BJ (cell line): ENCODE measurements around the gene SLIT3. TPM values are rescaled to one million over a fixed set of nuclear protein-coding genes. Genes with fewer than 3 reads are reported as not detected.

Source experiments
- CTCF ChIA-PET: fragments of 350-600 bp; formaldehyde crosslinking; extraction: SDS; loops from one replicate; lab custom pipeline; 2021; ENCODE audit warnings: antibody characterized with exemption, inconsistent platforms; lab: Yijun Ruan, JAX
- POLR2A ChIA-PET: fragments of 300-600 bp; sonication (Branson Sonifier 250); formaldehyde crosslinking; extraction: SDS; loops from one replicate; lab custom pipeline; 2021; ENCODE audit warnings: antibody characterized with exemption; lab: Charles Lee
- DNase-seq: peaks from one replicate; pipeline ENCODE4 v3.0.0-alpha.2; 2011; ENCODE audit warnings: low read depth
- H3K27me3 ChIP-seq: 2 replicates; pipeline ENCODE4 v1.6.0; 2011; ENCODE audit warnings: low read length; ENCODE audit not compliant: control insufficient read depth, insufficient read depth
- H3K36me3 ChIP-seq: 2 replicates; pipeline ENCODE4 v1.5.1; 2011; ENCODE audit warnings: low read length; ENCODE audit not compliant: control insufficient read depth, insufficient read depth
- H3K4me3 ChIP-seq: 2 replicates; pipeline ENCODE4 v1.5.1; 2011; ENCODE audit warnings: low read depth, mild to moderate bottlenecking, control low read depth, low read length
- CTCF ChIP-seq: IDR thresholded peaks from 2 replicates; pipeline ENCODE4 v1.5.1; 2011; ENCODE audit warnings: low read depth, mild to moderate bottlenecking, control low read depth, inconsistent platforms, low read length, moderate library complexity; ENCODE audit not compliant: insufficient read depth
- polyA plus RNA-seq: library from polyadenylated mRNA; depleted of rRNA; stranded (reverse); fragments of >200 nt; gene quantifications from 2 replicates; pipeline ENCODE4 v1.2.3, GENCODE V29; 2011

Gene SLIT3
- polyA plus RNA-seq, 1 experiment: 26.8 TPM

- Histone ChIP-seq H3K36me3 (no peaks in the 10 kb centered on the region), H3K4me3 (no peak overlapping the region), H3K27me3 (no peaks in the 10 kb centered on the region)
- peak; percentile 37 for DNase-seq
- TF ChIP-seq CTCF: no peak
- CTCF ChIA-PET: interaction anchor here (0.7 to 1.3 kb wide), 3 partner anchors 13 to 15 kb away, joined by 3 to 5 read pairs (median 4); no protein-coding TSS in a partner anchor
- POLR2A ChIA-PET: interaction anchor here (0.6 to 0.7 kb wide), 4 partner anchors 42 to 792 kb away, joined by 3 to 5 read pairs (median 4); no protein-coding TSS in a partner anchor
These were observed 338.6 kb downstream of the SLIT3 start for GRCh38 chr5:168962306-168962705.

- Histone ChIP-seq H3K36me3 (no peaks in the 10 kb centered on the region), H3K4me3 (no peak overlapping the region), H3K27me3 (no peaks in the 10 kb centered on the region)
- CTCF ChIA-PET: interaction anchor here (0.7 kb wide), 1 partner anchor 12 kb away, joined by 5 read pairs; no protein-coding TSS in a partner anchor
- no peak for TF ChIP-seq CTCF
- POLR2A ChIA-PET: interaction anchor here (0.6 to 0.7 kb wide), 5 partner anchors 41 to 1167 kb away, joined by 3 to 5 read pairs (median 3); no protein-coding TSS in a partner anchor
- no peak for DNase-seq
These were observed 339.3 kb downstream of the SLIT3 start for GRCh38 chr5:168961681-168962080.

GRCh38 chr5:168960497-168960896, 340.4 kb downstream of the SLIT3 start:
- POLR2A ChIA-PET: no interaction called here
- no peak for TF ChIP-seq CTCF
- CTCF ChIA-PET: interaction anchor here (0.7 to 1.5 kb wide), 3 partner anchors 13 to 27 kb away, joined by 3 to 5 read pairs (median 4); no protein-coding TSS in a partner anchor
- Histone ChIP-seq H3K27me3 (no peaks in the 10 kb centered on the region), H3K4me3 (no peak overlapping the region), H3K36me3 (no peaks in the 10 kb centered on the region)
- DNase-seq: no peak

- ChIA-PET POLR2A (no interaction called here), CTCF (interaction anchor here (0.8 to 1.8 kb wide), 2 partner anchors 34 to 627 kb away, joined by 3 to 5 read pairs; no protein-coding TSS in a partner anchor)
- DNase-seq: no peak
- Histone ChIP-seq H3K27me3 (no peaks in the 10 kb centered on the region), H3K36me3 (no peaks in the 10 kb centered on the region), H3K4me3 (no peak overlapping the region)
- TF ChIP-seq CTCF: no peak
These were observed 347.6 kb downstream of the SLIT3 start for GRCh38 chr5:168953351-168953750.

GRCh38 chr5:168952196-168952595, 348.7 kb downstream of the SLIT3 start:
- ChIA-PET CTCF (no interaction called here), POLR2A (interaction anchor here (0.7 kb wide), 1 partner anchor 20 kb away, joined by 3 read pairs; no protein-coding TSS in a partner anchor)
- no peak for TF ChIP-seq CTCF
- H3K27me3 ChIP-seq: no peaks in the 10 kb centered on the region
- no peak for DNase-seq
- no peaks in the 10 kb centered on the region for H3K36me3 ChIP-seq
- no peak overlapping the region for H3K4me3 ChIP-seq
